Fibroblast of lung (primary cell): ENCODE data around the gene RAB3A.

Experiments
- EZH2 ChIP-seq: IDR thresholded peaks from 2 replicates; pipeline ENCODE4 v1.5.1; 2012; ENCODE audit warnings: low read length, control low read depth, mild to moderate bottlenecking; ENCODE audit errors: missing control alignments
- TF ChIP-seq, protein P1 (sequence below), 2 donors: IDR thresholded peaks in 1 of 2; conservative IDR thresholded peaks in 1 of 2; 1 replicate in 1 of 2; 2 replicates in 1 of 2; pipeline ENCODE4 v1.5.1; 2011 to 2012; ENCODE audit warnings: low read length in 2 of 2, control low read depth in 1 of 2, inconsistent platforms in 1 of 2, low read depth in 1 of 2, mild to moderate bottlenecking in 1 of 2

DNA sequence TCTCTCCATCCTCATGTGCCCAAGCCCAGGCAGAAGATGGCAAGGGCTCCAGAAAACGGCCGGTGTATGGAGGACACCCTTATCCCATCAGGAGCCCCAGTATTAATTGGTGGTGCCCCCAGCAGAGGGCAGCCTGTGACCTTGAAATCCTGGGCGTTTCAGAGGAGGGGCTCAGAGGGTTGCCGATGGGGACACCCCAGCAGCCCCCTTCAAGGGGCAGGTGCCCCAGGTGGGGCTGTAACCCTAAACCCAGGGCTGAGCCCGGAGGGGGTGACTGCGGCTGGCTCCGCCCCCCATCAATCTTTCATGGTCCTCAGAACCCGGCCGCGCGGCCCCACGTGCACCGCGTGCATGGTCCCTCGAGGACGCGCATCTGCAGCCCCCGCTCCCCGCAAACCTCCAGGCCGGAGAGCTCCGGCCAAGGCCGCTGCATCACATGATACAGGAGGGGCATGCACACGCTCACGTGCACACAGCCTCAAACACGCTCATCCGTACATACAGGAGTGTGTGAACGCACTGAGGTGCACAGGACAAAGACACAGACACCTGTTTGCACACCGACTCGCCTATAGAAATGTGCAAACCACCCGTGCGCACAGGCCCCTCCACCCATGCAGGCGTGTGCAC lies 949 bp downstream of the RAB3A start:
- TF ChIP-seq, protein P1, sequence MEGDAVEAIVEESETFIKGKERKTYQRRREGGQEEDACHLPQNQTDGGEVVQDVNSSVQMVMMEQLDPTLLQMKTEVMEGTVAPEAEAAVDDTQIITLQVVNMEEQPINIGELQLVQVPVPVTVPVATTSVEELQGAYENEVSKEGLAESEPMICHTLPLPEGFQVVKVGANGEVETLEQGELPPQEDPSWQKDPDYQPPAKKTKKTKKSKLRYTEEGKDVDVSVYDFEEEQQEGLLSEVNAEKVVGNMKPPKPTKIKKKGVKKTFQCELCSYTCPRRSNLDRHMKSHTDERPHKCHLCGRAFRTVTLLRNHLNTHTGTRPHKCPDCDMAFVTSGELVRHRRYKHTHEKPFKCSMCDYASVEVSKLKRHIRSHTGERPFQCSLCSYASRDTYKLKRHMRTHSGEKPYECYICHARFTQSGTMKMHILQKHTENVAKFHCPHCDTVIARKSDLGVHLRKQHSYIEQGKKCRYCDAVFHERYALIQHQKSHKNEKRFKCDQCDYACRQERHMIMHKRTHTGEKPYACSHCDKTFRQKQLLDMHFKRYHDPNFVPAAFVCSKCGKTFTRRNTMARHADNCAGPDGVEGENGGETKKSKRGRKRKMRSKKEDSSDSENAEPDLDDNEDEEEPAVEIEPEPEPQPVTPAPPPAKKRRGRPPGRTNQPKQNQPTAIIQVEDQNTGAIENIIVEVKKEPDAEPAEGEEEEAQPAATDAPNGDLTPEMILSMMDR (conservative IDR thresholded peaks at IDR 0.05 in 1 of 2, IDR thresholded peaks at IDR 0.05 in 1 of 2; ENCODE audit: low read depth in 1 of 2, low read length in 2 of 2), result peak; percentile 33 to 41
- TF ChIP-seq EZH2, result no peak
